Activated T-helper 17 cell treated with anti-CD3 and anti-CD28 coated beads, Interleukin-2, amount 50 U/mL, for 72 hours (primary cell): Measurements from ENCODE around the gene ATF5. TPM values are rescaled to one million over a fixed set of nuclear protein-coding genes. Genes with fewer than 3 reads are reported as not detected.
A peak's percentile ranks its signal among the peaks of the same experiment; 100 is the strongest.

ENCODE experiments used
- ATAC-seq: fragments of 150-1000 bp; cut with Tn5 transposase; replicated peaks from 2 replicates; pipeline ENCODE4 v1.10.0; 2021; ENCODE audit warnings: mild to moderate bottlenecking, moderate library complexity
- H3K27ac Mint-ChIP-seq: one replicate; pipeline ENCODE4 v1.8.0; 2022; ENCODE audit warnings: mixed read lengths
- H3K27me3 Mint-ChIP-seq: one replicate; pipeline ENCODE4 v1.8.0; 2022; ENCODE audit warnings: mixed read lengths
- H3K36me3 Mint-ChIP-seq: one replicate; pipeline ENCODE4 v1.8.0; 2022; ENCODE audit warnings: low read depth, mild to moderate bottlenecking, mixed read lengths
- H3K4me1 Mint-ChIP-seq: one replicate; pipeline ENCODE4 v1.8.0; 2022; ENCODE audit warnings: mixed read lengths
- H3K4me3 Mint-ChIP-seq: one replicate; pipeline ENCODE4 v1.8.0; 2022; ENCODE audit warnings: mild to moderate bottlenecking, mixed read lengths
- H3K9me3 Mint-ChIP-seq: one replicate; pipeline ENCODE4 v1.8.0; 2022; ENCODE audit warnings: mixed read lengths
- total RNA-seq, 2 donors: library from RNA; stranded (reverse); gene quantifications; one replicate each; pipeline ENCODE4 v1.2.3, GENCODE V29; 2022

Gene ATF5
- total RNA-seq, 2 donors from 2014 or later = 26.0 to 28.6 TPM

DNA sequence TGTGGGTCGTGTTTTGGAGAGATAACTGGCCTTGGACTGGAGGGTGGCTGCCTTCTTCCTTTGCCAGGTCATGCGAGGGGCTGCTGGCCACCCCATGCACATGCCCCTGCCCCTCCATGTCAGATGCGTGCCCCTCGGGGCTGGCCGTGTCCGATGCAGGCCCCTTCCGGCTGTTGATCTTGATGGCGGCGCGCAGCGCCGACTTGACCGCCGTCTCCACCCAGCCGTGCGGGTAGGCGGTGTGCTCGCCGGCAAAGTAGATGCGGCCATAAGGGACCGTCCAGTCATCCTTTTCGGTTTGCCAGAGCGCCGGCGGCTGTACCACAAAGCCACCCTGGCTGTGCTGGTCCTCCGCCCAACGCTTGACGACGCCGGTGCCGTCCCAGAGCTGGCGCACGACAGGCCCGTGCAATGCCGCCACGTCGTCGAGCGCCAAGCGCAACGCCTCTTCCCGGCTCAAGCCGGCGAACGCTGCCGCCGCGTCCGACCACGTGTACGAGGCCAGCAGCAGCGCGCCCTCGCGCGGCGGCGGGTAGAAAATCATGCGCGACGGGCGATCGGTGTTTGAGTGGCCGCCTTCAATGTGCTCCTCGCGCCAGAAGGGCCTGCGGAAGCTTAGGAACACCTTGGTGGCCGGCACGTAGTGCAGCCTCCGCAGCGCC, 39.2 kb upstream of the ATF5 start:
- peak overlapping the region; percentile 93 for H3K4me3 Mint-ChIP-seq
- no peaks in the 10 kb centered on the region for H3K9me3 Mint-ChIP-seq
- peaks cover 26% of the 10 kb centered on the region for H3K4me1 Mint-ChIP-seq
- H3K27me3 Mint-ChIP-seq = no peaks in the 10 kb centered on the region
- peak overlapping the region; percentile 58 for H3K27ac Mint-ChIP-seq
- peak; percentile 27 for ATAC-seq
- peaks cover 100% of the 10 kb centered on the region for H3K36me3 Mint-ChIP-seq

DNA sequence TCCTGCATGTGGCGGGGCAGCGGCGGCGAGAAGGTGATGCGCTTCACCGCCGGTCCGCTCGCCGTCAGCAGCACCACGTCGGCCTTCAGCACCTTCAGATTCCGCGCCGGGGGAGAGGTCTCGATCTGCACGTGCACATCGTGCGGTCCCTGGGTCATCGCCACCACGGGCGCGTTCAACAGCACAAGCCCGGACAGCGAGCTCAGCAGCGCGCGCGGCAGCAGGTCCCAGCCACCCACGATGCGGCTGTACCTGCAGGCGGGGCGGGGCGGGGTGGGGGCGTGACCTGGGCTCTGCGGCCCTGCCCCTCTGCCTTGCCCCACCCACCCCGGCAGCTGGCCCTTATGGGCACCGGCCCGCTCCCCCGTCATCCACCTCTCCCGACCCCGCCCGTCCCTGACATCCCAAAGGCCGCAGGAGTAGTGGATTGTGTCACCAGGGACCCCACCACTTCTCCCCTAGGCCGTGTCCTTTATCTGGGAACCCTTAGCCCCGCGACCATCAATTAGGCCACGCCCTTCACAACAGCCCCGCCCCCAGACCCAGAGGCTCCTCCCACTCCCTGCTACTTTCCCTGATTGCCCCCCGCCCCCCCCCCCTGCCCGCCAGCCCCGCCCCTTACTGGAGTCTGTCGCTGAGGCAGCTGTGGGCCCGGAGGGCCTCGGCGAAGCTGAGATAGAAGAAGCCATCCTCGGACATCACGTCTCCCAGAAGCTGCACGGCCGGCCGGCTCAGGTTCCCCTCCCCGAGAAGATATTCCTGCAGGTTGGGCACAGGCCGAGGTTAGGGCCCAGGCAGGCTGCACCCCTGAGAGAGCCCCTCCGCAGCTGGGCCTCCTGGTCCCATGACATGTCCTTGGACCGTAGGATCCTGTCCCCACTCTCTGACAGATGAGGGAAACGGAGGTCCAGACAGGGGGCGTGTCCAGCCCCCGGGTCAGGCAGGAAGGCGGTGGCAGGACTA, 38.4 kb upstream of the ATF5 start:
- peaks cover 26% of the 10 kb centered on the region for H3K4me1 Mint-ChIP-seq
- no peaks in the 10 kb centered on the region for H3K27me3 Mint-ChIP-seq
- H3K36me3 Mint-ChIP-seq = peaks cover 100% of the 10 kb centered on the region
- ATAC-seq = peak; percentile 37
- peak overlapping the region; percentile 93 for H3K4me3 Mint-ChIP-seq
- peak overlapping the region; percentile 81 for H3K27ac Mint-ChIP-seq
- no peaks in the 10 kb centered on the region for H3K9me3 Mint-ChIP-seq

DNA sequence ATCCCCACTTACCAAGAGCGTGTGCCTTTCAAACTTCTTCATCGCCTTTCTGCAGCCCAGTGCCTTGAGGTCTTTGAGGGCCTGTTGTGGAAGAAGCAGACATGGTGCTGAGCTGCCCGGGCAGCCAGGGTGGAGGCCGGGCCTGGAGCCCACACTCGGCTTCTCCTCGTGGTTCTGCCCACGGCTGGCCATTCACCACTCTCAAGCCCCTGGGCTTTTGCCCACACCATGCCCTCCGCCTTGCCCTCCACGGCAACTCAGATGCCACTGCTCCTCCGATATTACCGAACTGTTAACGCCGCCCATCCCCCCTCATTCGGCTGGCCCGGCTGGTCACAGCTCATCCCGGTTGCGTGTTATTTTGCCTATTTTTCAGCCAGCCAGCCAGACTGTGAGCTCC, 37.6 kb upstream of the ATF5 start:
- no peak for ATAC-seq
- peak overlapping the region; percentile 93 for H3K4me3 Mint-ChIP-seq
- peaks cover 100% of the 10 kb centered on the region for H3K36me3 Mint-ChIP-seq
- no peaks in the 10 kb centered on the region for H3K9me3 Mint-ChIP-seq
- H3K27ac Mint-ChIP-seq = peak overlapping the region; percentile 81
- no peaks in the 10 kb centered on the region for H3K27me3 Mint-ChIP-seq
- peaks cover 28% of the 10 kb centered on the region for H3K4me1 Mint-ChIP-seq

DNA sequence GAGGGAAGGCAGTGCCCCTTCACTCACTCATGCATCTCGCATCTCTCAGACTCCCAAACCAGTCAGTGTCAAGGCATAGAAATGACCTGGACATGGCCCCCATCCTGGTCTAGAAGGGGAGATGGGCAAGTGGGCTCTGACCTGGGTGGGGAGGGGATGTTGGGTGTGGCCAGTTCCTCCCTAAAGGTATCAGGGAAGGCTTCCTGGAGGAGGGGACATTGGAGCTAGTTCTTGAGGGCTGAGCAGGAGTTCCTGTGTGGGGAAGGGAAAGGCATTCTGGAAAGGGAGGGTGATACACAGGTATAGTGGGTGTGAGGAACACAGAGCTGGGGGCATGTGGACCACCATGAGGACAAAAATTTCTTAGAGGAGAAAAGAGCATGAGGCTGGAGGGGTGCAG, 36.3 kb upstream of the ATF5 start:
- H3K4me1 Mint-ChIP-seq = peaks cover 41% of the 10 kb centered on the region
- peaks cover 100% of the 10 kb centered on the region for H3K36me3 Mint-ChIP-seq
- no peak for ATAC-seq
- H3K27ac Mint-ChIP-seq = peak overlapping the region; percentile 99
- H3K27me3 Mint-ChIP-seq = no peaks in the 10 kb centered on the region
- peak overlapping the region; percentile 93 for H3K4me3 Mint-ChIP-seq
- H3K9me3 Mint-ChIP-seq = no peaks in the 10 kb centered on the region

DNA sequence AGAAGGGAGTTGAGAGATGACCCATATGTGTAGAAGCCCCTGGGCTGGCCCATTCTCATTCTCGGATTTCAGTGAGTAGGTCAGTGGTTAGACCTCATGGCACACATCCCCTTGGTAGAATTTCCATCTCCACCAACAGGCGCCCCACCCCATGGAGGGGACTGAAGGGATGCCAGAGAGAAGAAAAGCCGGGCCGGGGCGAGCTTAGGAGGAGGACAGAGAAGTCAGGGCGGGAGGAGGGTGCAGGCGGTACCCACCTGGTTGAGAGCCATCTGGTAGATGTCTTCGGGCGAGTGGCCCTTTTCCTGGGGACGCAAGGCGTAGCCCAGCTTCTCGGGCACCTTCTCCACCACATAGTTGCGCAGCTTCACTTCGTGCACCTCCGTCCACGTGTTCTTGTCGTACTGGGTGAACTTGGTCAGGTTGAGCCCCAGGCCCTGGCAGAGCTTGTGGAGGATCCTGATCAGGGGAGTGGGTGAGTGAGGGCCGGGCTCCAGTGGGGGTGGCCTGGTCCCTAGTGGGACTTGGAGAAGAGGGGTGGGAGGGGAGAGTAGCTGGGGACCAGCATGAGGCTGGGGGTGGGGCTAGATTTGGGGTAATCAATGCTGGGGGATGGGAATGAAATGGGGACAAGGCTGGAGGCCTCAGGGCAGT, 34.9 kb upstream of the ATF5 start:
- Mint-ChIP-seq H3K27ac (peak overlapping the region; percentile 99), H3K27me3 (no peaks in the 10 kb centered on the region), H3K4me3 (peak overlapping the region; percentile 93), H3K9me3 (no peaks in the 10 kb centered on the region), H3K36me3 (peaks cover 89% of the 10 kb centered on the region), H3K4me1 (peaks cover 44% of the 10 kb centered on the region)
- peak; percentile 10 for ATAC-seq

DNA sequence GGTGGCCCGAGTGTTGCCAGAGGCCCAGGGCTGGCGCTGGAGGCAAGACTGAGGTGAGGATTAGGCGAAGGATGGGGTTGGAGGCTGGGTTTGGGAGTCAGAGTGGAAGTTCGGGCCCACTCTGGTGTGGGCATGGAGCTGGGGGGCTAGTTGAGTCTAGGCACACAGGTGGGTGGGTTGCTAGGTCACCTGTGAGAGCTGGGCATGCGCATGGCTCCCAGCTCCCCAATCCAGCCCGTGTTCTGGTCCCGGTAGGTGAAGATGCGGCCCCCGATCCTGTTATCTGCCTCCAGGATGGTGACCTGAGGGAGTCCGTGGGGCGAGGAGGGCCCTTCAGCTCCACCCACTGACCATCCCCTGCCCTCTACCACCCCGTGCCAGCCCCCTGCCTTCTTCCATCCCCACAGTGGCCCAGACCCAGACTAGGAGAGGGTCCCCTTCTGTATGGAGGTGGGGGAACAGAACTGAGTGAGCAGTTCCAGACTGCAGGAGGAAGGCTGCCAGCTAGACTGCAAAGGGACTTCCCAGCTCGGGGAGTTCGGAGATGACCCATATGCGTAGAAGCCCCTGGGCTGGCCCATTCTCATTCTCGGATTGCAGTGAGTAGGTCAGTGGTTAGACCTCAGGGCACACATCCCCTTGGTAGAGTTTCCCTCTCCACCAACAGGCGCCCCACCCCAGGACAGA, 34.0 kb upstream of the ATF5 start:
- no peaks in the 10 kb centered on the region for H3K9me3 Mint-ChIP-seq
- peak; percentile 54 for ATAC-seq
- no peaks in the 10 kb centered on the region for H3K27me3 Mint-ChIP-seq
- H3K36me3 Mint-ChIP-seq = peaks cover 80% of the 10 kb centered on the region
- H3K27ac Mint-ChIP-seq = peak overlapping the region; percentile 99
- peak overlapping the region; percentile 93 for H3K4me3 Mint-ChIP-seq
- peaks cover 40% of the 10 kb centered on the region for H3K4me1 Mint-ChIP-seq

DNA sequence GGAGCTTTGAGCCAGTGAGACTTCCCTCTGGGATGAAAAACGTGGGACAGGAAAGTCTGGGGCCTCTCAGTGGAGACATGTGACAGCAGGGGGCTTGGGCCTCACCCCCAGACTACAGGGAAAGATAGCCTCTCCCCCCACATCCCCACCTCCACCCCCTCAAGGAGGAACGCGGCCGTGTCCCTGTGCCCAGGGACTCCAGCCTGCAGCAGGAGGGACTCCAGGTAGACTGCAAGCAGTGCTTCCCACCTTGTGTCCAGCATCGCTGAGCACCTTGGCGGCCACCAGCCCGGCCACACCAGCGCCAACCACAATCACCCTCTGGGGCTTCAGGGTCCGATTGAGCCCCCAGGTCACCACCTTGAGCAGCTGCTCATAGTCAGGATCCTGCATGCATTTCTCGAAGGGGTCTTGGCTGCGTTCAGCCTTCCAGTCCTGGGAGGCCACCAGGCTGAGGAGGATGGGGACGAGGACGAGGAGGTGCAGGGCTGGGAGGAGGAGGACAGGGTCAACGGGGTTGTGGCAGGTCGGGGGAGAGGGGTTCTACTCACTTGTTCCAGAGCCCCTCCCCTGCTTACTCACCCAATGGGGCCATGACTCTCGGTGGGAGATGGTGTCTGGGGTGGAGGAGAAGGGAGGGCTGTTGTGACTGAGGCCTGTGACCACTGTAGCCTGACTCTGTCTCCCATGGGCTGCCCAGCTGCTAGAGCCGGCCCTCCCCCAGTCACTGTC, 33.3 kb upstream of the ATF5 start:
- Mint-ChIP-seq H3K4me1 (peaks cover 45% of the 10 kb centered on the region), H3K27ac (peak overlapping the region; percentile 99), H3K4me3 (peak overlapping the region; percentile 93), H3K36me3 (peaks cover 73% of the 10 kb centered on the region), H3K27me3 (no peaks in the 10 kb centered on the region), H3K9me3 (no peaks in the 10 kb centered on the region)
- peak; percentile 40 for ATAC-seq

DNA sequence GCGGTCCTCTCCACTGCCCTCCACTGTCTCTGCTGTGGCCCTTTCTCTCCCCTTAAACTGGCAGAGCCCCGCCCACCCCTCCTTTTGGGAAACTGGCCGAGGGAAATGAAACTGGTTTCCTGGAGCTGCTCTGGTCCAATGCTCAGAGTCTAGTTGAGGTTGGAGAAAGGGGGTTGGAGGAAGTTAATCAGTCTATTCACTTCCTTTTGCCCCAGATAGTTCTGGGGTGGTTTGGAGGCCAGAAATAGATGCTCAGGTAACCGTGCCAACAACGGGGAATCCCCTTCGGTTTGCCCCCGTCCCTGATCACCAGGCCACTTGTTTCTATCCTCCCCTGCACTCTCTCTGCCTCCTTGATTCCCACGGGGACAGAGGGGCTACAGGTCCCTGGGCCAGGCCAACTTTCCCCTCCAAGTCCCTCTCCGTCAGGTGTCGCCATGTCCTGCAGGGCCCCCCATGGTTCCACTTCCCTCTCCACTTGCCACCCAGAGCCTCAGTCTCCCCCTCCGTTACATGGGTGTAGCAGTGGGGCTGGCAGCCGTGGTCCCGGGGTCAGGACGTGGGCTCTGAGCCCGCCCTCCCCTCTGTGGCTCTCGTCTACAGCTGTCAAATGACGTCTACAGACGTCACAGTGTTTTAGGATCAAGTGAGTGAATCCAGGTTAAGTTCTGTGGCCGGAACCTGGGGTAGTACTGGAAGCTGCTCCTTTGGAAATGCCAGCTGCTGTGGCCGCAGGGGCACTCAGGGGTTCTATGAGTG, 32.0 kb upstream of the ATF5 start, which contains the start of gene IL4I1:
TSS of gene IL4I1 (minus strand) at position 25 of the 759 bp plus-strand sequence. CDS start 727 bp downstream, outside the sequence.
- H3K27me3 Mint-ChIP-seq = no peaks in the 10 kb centered on the region
- peaks cover 35% of the 10 kb centered on the region for H3K4me1 Mint-ChIP-seq
- H3K36me3 Mint-ChIP-seq = peaks cover 60% of the 10 kb centered on the region
- H3K4me3 Mint-ChIP-seq = peak within 1 kb of the TSS; percentile 93
- H3K27ac Mint-ChIP-seq = peak within 1 kb of the TSS; percentile 99
- ATAC-seq = peak; percentile 57
- no peaks in the 10 kb centered on the region for H3K9me3 Mint-ChIP-seq

DNA sequence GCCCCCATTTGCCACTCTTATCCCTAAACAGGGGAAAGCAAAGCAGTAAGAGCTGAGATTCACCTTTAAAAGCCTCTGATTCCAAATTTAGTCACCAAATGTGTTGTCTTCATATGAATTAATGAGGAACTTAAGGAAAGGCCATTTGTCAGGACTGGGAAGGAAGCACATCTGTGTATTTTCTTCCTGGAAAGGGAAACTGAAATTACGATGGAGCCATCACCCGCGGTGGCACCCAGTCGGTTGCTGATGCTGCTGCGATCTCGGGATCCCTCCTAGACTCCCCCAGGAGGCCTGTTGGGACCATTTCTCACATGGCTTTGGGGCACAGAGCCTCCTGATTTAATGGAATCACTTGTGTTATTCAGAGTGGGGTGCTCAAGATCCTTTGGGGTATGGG, 24.9 kb upstream of the ATF5 start:
- Mint-ChIP-seq H3K4me3 (peak overlapping the region; percentile 23), H3K9me3 (no peaks in the 10 kb centered on the region), H3K4me1 (peaks cover 8% of the 10 kb centered on the region), H3K27ac (no peak overlapping the region), H3K36me3 (peaks cover 30% of the 10 kb centered on the region), H3K27me3 (no peaks in the 10 kb centered on the region)
- no peak for ATAC-seq

DNA sequence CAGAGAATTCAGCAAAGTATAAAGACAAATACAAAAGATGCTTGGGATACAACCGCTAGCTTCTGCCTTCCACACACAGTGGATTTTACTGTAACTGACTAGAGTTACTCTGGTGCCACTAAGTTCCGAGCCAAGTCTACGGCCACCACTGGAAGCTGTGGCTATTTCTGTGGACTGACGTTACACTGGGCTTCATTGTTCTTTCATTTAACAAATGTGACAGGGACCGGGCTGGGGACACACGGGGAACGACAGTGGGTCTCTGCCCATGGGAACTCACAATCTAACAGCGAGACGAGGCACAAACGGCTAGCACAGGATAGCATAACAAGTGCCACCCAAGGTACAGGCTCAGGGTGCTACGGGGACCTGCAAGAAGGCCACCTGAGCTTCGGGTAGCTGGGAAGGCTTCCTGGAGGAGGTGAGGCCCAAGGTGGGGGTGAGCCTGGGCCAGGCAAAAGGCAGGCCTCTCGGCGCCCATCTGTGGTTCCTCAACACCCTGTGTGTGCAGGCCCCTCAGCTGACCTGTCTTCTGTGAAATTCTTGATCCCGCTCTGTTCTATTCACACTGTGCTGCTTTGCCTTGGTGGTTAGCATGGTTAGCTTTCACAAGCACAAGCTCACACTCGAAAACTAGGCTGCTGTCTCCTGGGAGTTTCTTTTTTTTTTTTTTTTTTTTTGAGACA, 22.0 kb upstream of the ATF5 start:
- Mint-ChIP-seq H3K4me3 (no peak overlapping the region), H3K9me3 (no peaks in the 10 kb centered on the region), H3K27ac (peak overlapping the region; percentile 41), H3K27me3 (no peaks in the 10 kb centered on the region), H3K36me3 (peaks cover 58% of the 10 kb centered on the region), H3K4me1 (peaks cover 15% of the 10 kb centered on the region)
- no peak for ATAC-seq

DNA sequence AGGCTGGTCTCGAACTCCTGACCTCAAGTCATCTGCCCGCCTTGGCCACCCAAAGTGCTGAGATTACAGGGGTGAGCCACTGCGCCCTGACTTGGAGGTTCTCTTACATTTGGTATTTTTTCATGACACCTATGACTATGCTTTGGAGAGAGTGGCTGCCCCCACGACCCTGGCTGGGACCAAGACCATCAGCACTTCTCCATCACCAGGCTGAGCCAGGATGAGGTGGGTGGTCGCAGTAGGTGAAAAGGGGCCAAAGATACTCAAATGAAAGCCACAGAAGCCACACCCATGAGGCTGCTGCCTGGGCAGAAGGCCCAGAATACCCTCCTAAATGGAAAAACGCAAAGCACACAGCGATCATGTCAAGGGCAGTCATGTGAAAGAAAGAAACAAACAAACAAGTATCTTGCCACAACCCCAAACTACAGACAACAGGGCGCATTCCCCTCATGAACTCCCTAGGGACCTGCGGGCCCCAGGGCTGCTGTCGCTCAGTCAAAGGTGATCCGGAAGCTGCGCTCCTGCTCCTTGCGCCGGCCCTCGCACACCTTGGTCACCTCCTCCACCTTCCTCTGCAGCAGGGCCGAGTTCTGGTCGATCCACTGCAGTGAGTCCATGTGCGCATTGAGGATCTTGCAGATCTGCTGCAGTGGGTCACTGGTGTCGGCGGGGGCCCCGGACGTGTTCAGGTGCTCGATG, 21.1 kb upstream of the ATF5 start:
- Mint-ChIP-seq H3K9me3 (no peaks in the 10 kb centered on the region), H3K27ac (peak overlapping the region; percentile 41), H3K27me3 (no peaks in the 10 kb centered on the region), H3K4me3 (no peak overlapping the region), H3K36me3 (peaks cover 67% of the 10 kb centered on the region), H3K4me1 (peaks cover 19% of the 10 kb centered on the region)
- no peak for ATAC-seq
